Dermis microvascular lymphatic vessel endothelial cell (primary cell): Measurements from ENCODE around the gene COX7A2L. TPM values are rescaled to one million over a fixed set of nuclear protein-coding genes. Genes with fewer than 3 reads are reported as not detected.
A peak's percentile ranks its signal among the peaks of the same experiment; 100 is the strongest.
"Not testable (repeated sequence)": the region's sequence is repeated elsewhere in the genome, so short reads cannot be mapped to it uniquely, and the experiment has no call there.

Experiments used
- DNase-seq, 2 donors: peaks; one replicate each; pipeline versions ENCODE4 v3.0.0 to v3.0.0-alpha.2; 2010; ENCODE audit warnings: low read depth in 2 of 2
- total RNA-seq: library from RNA; depleted of rRNA; stranded (reverse); fragments of >200 nt; gene quantifications from 2 replicates; pipeline ENCODE4 v1.2.1, GENCODE V29; 2014

COX7A2L gene
- total RNA-seq = 133 and 148 TPM in 2 replicates

GRCh38 chr2:42360890-42361727 lies at the start of gene COX7A2L:
COX7A2L (minus strand) TSS chr2:42361217; CDS start chr2:42361161, 56 bp downstream.
- peak; percentile 94 to 97 for DNase-seq

- no peak for DNase-seq
Observed at GRCh38 chr2:42408009-42408408, 47.0 kb upstream of the COX7A2L start.

GRCh38 chr2:42407476-42407875 lies 46.5 kb upstream of the COX7A2L start:
- no peak for DNase-seq

GRCh38 chr2:42404676-42405075 lies 43.7 kb upstream of the COX7A2L start:
- DNase-seq = no peak

- no peak for DNase-seq
Observed at GRCh38 chr2:42401773-42402172, 40.8 kb upstream of the COX7A2L start.

- DNase-seq = not testable (repeated sequence)
Observed at GRCh38 chr2:42398052-42398451, 37.0 kb upstream of the COX7A2L start.

GRCh38 chr2:42393320-42393719 lies 32.3 kb upstream of the COX7A2L start:
- not testable (repeated sequence) for DNase-seq

GRCh38 chr2:42392191-42392590 lies 31.2 kb upstream of the COX7A2L start:
- DNase-seq = no peak

GRCh38 chr2:42390401-42390969 lies 29.5 kb upstream of the COX7A2L start:
- DNase-seq = no peak

- DNase-seq = no peak
Observed at GRCh38 chr2:42386682-42387081, 25.7 kb upstream of the COX7A2L start.

- DNase-seq = no peak
Observed at GRCh38 chr2:42385225-42385624, 24.2 kb upstream of the COX7A2L start.

- no peak for DNase-seq
Observed at GRCh38 chr2:42383855-42384530, 23.0 kb upstream of the COX7A2L start.

- no peak for DNase-seq
Observed at GRCh38 chr2:42382144-42382543, 21.1 kb upstream of the COX7A2L start.

GRCh38 chr2:42380026-42380425 lies 19.0 kb upstream of the COX7A2L start:
- DNase-seq = not testable (repeated sequence)

- no peak for DNase-seq
Observed at GRCh38 chr2:42378415-42378814, 17.4 kb upstream of the COX7A2L start.

- DNase-seq = no peak
Observed at GRCh38 chr2:42376758-42377157, 15.7 kb upstream of the COX7A2L start.

- no peak for DNase-seq
Observed at GRCh38 chr2:42372474-42373200, 11.6 kb upstream of the COX7A2L start.

GRCh38 chr2:42371611-42372473 lies 10.8 kb upstream of the COX7A2L start:
- no peak for DNase-seq

- DNase-seq = no peak
Observed at GRCh38 chr2:42369532-42370229, 8.7 kb upstream of the COX7A2L start.
